ENCODE data around the gene PDIK1L.
A peak's percentile ranks its signal among the peaks of the same experiment; 100 is the strongest.

The PDIK1L gene

DNA sequence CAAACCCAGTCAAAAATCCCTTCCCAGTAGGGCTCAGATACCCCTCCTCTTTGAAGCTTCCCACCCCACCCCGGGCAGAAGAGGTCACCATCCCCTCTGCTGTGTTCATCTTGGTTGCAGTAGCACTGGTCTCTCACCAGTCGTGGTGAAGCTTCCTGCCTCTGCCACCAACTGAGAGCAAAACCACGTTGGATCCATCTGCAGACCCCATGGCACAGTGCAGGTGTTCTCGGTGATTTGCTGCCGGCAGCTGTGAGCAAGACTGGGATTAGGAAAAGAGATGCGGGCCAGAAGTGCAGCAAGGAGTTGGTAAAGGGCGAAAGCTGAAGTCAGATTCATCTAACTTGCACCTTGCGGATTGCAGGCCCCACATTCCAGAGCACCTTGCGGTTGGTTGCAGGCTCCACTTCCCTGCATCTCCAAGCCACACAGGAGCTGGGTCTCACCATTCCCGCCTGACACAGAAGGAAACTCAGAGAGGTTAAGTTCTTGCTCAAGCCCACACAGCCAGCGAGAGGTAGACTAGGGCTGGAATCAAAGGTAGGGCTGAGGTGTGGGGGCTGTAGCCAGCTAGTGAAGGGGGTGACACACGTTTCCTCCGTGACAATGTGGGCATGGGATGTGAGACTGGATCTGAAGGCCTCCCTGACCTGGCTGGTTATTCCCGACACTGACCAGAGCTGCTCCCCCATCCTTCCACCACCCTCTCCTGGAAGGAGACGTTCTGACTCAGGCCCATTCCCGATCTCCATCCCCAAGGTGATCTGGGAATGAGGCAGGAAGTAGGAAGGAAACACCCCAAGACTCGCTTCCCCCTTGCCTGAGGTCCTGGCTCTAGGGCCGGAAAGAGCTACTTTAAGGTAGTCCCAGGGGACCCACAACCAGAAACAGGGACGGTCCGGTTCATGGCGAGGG, 44.0 kb downstream of the PDIK1L start:
- DNase-seq (ENCODE audit: low spot score), result no peak

DNA sequence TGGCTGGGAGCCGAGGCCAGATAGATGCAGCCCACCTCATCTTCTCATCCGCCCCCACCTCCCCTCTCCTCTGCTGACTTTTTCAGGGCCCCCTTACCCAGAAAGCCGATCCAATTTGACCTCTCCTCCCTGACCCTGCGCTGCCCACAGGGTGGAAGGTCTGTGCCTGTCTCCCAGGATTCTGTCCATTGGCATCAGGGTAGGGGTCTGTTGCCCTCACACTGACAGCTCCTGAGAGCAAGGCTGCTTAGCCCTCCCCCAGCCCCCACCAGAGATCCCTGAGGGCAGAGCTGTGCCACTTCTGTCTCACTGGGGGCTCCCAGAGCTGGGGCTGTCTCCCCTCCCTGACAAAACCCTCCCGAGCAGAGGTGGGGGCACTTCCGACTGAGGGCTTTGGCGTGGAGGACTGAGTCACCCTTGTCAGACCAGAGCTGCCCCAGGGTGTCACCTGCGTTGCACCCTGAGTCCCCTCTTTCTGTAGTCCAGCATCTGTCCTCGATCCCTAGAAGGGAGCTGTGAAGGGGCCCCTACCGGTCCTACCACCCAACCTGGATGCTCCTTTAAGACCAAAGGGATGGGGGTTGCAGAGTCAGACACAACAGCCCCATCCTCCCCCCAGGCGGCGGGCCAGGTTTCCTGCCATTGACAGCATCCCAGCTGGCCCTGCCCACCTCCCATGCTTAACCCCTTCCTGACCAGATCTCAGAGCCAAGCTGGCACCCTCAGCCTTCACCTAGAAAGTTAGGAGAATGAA, 44.8 kb downstream of the PDIK1L start:
- no peak for DNase-seq (ENCODE audit: low spot score)

DNA sequence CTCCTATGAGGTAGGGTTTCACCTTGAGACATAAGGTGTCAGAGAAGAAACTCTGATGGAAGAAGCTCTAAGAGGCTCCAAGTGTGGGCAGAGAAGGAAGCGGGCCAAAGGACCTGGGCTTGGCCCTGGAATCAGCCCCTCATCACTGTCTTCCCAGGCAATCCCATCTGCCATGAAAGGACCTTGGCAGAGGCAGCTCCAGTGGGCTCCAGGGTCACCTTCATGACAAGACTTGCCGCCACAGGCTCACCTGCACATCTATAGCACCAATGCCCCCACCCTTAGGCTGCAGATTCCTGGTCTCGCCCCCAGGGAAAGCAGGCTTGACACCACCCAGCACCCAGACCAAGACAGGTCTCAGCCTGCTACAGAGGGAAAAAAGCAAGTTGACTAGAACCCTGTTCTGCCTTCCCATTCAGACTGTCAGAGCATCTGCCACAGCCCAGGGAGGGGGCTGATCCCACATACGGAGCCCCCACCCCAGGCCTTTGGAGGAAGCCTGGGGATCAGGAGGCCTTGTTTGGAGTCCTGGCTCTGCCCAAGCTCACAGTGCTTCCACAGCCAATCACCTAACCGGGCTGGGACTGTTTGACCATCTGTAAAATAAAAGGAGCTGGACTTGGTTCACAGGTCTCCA, 46.8 kb downstream of the PDIK1L start:
- no peak for DNase-seq (ENCODE audit: low spot score)

DNA sequence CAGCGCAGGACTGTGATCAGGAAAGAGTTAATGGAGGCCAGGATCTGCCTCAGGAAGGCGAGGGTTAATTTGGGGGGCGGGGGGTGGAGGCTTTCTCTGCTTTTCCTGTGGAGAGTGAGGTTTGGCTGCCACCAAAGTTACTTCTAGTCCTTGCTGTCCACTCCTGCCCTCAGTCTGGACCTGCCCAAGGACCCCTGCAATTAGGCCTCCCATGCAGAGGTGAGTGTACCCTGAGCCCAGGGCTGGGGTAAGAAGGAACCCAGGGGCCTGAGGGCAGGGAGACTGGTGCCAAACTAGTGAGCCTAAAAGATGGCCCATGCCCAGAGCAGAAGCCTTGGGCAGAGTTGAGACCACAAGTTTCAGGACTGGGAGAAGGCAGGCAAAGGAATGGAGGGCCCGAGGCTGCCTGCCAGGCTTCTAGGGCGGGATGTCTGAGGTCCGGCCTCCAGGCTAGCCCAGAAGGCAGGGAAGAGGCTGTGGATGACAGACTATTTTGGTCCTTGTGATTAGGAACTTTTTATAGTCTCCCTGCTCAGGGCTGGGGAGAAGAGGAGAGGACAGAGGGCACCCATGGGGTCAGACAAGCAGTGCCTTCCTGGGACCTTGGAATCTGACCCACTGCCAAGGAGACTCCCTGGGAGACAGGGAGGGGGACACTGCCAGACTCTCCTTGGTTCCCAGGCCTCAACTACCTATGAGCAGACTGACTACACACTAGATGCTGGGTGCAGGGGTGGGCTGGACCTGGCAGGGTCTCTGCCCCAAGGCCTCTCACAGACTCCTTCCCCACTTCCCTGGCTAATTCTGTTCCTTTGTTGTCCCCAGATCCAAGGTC, 47.5 kb downstream of the PDIK1L start, which contains the start of gene FAM110D:
FAM110D (plus strand) TSS at position 172 of the 835 bp plus-strand sequence. CDS start 2,213 bp downstream, outside the sequence.
- DNase-seq (ENCODE audit: low spot score), result no peak

DNA sequence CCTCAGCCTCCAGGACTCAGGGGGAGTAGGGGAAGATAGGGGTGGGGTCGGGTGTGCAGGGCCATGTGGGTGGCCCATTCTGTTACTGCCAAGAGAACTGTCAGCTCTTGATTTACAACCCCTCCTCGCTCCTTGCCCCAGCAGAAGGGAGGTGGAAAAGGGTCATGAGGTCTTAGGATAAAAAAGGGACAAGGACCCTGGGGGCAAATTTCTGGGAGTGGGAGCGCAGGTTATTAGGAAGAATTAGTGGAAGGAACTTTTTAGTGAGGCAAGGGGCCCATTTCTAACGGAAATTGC, 48.1 kb downstream of the PDIK1L start:
- DNase-seq (ENCODE audit: low spot score), result no peak

DNA sequence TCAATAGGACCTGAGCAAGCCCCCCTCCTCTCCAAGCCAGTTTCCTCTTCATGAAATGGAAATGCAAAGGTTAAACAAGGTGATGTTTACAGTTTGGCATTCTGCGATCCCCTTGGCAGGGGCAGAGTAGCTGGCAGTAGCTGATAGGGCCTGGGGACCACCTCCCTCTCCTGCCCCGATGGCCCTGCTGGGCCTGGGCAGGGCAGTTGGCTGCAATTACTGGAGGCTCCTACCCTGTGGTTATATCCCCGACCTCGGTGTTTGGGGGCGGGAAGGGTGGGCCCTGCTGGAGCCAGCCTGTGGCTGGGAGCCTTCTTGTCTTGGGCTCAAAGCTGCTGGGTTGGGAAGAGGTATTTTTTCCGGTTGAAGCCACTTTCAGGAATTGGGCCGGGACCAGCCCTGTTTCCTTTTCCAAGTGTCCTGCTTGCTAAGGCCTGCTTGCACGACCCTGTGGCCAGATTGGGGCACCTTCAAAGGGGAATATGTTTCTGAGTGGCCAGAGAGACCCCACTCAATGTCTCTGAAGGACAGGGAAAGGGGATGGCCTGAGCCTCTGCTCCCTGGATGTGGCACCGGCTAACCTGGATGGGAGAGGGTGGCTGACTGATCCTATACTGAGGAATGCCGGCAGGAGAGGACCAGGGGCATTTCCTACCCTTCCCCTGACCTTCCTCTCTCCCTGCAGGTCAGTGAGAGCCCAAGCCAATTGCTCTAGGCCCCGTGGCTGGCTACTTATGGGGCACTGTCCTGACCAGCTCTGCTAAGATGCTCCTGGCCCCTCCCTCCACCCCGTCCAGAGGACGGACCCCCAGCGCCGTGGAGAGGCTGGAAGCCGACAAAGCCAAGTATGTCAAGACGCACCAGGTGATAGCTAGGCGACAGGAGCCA, 49.1 kb downstream of the PDIK1L start:
- no peak for DNase-seq (ENCODE audit: low spot score)

DNA sequence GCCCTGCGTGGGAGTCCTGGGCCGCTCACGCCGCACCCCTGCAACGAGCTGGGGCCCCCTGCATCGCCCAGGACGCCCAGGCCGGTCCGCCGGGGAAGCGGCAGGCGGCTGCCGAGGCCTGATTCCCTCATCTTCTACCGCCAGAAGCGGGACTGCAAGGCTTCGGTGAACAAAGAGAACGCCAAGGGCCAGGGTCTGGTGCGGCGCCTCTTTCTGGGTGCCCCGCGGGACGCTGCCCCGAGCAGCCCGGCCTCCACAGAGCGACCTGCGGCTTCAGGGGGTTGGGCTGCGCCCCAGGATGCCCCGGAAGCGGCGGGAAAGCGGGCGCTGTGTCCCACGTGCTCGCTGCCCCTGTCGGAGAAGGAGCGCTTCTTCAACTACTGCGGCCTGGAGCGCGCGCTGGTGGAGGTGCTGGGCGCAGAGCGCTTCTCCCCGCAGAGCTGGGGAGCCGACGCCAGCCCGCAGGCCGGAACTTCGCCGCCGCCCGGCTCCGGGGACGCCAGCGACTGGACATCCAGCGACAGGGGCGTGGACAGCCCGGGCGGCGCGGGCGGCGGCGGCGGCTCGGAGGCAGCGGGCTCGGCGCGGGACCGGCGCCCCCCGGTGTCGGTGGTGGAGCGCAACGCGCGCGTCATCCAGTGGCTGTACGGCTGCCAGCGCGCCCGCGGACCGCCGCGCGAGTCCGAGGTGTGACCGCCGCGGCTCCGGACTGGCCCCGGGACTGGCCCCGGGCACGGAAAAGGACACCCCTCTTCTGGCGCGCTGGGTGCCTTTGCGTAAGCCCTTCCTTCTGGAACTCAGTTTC, 50.0 kb downstream of the PDIK1L start:
- DNase-seq (ENCODE audit: low spot score), result no peak

DNA sequence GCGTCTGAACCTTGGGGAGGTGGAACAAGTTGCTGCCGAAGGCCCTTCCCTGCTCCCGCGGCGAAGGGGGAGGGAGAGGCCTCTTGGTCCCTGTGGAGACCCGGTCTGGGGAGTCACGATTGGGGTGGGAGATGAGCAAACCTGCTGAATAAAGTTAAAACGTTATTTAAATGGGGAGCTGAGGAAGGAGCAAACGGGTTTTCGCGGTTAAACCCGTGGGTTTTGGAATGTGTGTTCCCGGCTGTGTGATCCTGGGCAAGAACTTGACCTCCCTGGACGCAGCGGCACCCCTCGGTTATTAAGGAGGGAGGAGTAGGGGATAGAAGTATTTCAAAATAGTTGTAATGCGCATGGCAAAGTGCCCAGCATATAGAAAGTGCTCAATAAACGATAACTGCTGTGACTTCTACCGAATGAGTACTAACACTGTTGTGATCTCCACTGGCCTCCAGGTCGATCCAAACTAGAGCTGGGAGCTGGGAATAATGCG, 50.6 kb downstream of the PDIK1L start:
- DNase-seq (ENCODE audit: low spot score), result no peak

DNA sequence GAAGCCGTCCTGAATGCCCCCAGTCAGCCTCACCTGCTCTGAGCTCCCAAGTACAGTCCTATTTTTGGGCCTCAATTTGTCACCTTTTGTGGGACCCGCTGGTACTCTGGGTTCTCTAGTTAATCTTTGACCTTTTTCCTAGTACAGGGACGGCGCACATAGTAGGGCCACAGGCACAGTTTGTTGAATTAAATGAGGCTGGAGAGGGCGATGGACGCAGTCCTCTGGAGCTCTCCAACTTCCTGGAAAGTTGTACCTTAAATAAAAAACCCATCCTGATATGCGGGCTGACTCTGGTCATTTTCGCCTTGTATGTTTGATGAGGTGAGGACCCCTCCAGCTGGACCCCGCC, 52.0 kb downstream of the PDIK1L start:
- DNase-seq (ENCODE audit: low spot score), result no peak

DNA sequence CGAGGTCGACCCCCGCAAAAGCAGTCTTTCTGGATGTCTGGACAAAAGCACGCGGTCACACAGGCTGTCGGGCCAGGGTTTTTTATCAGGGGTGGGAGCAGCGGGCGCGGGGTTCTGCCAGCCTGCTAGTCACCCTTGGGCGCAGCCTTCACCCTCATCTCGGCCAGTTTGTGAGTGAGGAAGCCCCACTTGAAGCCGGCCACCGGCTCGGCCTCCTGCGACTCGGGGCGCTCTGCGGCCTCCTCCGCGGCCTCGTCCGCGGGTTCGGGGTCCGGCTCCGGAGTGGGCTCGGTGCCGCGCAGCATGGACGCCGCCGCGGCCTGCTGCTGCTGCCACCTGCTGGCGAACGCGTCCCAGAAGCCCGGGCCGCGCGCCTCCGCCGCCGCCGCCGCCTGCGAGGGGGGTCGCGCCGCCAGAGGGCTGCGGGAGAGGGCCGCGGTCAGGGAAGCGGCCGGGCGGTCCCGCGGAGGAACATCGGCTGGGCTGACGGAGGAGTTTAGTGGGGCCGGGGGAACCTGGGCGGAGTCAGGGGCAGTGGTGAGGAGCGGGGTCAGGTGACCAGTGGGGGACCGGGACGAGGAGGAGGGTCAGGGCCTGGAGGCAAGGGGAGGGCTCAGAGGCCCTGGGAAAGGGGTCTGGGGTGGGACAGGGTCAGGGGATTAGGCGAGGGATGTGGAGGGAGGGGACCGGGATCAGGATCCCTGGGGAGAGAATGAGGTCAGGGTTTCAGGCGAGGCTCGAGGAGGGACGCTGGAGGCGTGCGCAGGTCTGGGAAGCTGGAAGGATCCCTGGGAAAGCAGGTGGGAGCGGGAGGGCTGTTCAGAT, 52.6 kb downstream of the PDIK1L start:
- no peak for DNase-seq (ENCODE audit: low spot score)

DNA sequence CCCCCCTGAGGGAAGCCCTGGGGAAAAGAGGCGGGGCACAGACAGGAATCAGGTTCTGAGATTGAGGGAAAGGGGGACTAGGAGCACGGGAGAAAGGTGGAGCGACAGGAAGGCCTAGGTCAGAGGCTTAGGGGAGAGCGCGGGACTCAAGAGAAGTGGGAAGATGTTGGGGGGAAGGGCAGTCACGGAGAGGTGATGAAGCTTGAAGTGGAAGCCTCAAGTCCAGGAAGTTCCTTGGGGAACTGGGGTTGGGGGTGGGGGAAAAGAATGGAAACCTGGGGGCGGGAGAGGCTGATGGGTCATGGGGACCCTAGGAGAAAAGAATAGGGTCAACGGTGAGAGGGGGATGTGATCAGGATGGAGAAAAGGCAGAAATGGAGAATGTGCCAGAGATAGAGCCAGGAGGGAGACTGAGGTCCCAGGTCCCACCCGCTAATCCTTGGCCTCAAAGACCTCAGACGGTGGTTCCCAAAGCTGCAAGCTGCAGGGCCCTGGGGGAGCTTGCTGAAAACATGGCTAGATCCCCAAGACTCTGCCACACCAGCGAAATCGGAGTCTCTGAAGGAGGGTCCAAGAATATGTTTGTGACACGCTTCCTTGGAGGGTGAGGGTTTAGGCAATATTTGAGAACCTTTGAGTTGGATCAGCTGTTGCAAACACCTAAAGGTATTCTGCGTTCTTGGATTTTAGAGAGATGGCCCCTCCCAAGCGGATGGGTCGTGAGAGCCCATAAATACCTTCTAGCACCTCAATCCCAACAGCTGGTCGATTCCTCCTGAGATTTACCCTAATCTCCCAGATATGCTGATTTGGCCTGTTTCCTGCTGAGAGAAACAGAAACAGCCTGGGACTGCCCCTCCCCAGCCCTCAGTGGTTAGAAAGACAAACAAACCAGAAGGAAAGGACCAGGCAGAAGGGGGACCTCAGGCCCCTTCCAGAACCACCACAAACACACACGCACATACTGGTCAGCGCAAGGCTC, 53.5 kb downstream of the PDIK1L start:
- no peak for DNase-seq (ENCODE audit: low spot score)

DNA sequence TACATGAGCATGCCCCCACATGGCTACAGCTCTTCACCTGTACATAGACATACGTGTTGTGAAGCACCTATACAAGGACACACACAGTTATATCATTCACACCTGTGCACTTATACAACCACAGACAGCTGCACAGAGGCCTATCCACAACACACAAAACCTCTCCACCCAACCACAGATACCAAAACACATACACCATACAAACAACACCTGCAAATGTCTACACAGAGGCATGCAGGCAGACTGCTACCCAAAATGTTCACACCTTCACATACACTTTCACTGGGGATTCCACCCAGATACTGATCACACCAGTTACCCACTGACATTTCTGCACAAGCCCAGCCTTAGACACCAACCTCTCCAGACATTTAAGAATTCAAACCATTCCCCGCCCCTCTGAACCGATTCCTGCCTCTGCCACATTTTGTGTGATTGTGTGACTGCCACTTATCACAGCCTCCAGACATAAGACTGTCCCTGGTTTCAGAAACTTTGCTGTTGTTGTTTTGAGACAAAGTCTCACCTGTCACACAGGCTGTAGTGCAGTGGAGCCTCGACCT, 55.2 kb downstream of the PDIK1L start:
- DNase-seq (ENCODE audit: low spot score), result no peak

DNA sequence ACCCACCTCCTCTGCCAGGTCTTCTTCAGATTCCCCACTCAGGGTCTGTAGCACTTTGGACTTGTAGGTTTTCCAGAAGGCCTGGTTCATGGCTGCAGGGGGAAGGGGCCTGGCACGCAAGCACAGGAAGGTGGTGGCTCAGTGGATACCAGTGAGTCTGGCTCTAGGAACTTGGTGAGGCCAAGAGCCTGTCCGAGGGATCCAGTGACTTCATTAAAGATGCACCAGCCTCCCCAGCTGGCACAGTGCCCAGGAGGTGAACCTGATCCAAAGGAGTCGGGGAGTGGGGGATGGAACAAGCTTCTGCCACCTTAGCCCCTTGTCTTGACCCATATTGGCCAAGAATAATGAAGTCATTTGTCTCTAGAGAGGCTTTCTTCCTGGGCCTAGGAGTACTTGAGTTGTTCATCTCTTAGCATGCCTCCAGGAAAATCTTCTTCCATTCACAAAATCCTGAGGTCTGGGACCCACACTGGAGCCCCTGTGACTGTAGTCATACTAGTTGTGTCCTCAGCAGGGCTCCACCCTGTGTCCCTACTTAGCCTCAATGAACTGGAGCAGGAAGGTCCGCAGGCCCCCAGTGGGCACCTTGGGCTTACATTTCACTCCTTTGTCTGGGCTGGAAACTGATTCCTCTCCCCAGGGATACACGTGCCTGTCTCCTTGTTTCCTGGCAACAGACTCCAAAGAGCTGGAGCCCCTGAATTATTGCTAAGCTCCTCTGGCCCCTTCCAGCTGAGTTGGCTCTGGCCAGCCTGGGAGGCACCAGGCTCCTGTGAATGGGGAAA, 57.0 kb downstream of the PDIK1L start, which contains the start of gene C1orf232:
C1orf232 (minus strand) TSS at position 554 of the 788 bp plus-strand sequence; CDS start at position 90, 464 bp downstream.
- DNase-seq (ENCODE audit: low spot score), result no peak

DNA sequence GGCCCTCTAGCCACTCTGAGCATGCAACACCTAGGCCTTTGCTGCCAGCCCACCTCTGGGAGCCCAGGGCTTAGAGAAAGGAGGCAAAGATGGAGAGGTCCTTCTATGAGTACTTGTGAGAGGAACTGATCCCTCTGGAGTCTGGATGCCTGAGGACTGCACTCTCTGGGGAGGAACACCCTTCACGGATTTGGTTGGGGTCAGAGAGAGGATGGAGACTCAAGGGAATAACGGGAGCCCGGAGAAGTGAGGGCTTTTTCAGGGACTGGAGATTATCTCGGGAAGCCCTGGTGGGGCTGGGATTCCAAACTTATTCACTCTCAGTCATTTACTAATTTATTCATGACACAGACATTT, 57.6 kb downstream of the PDIK1L start:
- no peak for DNase-seq (ENCODE audit: low spot score)

DNA sequence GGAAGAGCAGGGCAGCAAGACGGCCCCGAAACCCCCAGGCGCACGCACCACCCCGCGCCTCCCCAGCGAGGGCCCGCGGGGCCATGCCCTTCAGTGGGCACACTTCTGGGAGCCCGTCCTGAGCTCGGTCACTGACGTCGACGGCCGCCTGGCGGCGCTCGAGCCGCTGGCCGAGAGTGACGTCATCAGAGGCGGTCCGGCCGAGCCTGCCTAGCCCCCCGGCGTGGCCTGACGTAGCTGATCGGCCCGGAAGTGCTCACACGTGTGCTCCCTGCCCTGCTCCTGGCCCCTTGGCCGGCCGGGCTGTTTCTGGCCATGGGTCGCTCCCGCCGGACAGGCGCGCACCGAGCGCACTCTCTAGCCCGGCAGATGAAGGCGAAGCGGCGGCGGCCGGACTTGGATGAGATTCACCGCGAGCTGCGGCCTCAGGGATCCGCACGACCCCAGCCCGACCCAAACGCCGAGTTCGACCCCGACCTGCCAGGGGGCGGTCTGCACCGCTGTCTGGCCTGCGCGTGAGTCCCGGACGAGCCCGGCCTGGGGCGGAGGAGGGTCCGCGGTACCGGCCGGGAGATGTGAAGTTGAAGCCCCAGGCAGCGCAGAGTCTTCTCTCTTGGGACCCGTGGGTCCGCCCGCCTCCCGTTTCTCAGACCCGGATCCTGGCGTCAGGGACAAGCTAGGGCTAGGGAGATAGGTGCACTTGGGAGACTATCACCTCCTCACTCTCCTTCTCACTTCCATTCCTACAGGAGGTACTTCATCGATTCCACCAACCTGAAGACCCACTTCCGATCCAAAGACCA, 58.2 kb downstream of the PDIK1L start, which contains the start of gene ZNF593:
ZNF593 (plus strand) TSS at position 240 of the 803 bp plus-strand sequence; CDS start at position 316, 76 bp downstream.
- peak; percentile 90 for DNase-seq (ENCODE audit: low spot score)

DNA sequence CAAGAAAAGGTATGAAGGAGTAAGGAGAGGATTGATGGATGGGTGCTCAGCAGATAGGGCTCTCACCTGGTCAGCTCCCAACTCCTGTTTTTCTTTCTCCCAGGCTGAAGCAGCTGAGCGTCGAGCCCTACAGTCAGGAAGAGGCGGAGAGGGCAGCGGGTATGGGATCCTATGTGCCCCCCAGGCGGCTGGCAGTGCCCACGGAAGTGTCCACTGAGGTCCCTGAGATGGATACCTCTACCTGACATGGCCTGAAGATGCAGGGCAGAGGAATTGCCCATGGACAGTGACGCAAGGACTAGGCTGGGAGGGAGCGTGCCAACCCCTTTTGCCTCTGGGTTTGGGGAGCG, 58.8 kb downstream of the PDIK1L start:
- DNase-seq (ENCODE audit: low spot score), result no peak

Measured in putamen (tissue), 1 donor.